Measurements from ENCODE around the gene ZNF415. TPM values are rescaled to one million over a fixed set of nuclear protein-coding genes. Genes with fewer than 3 reads are reported as not detected.

ZNF415 gene
- total RNA-seq, 1 experiment from 2014 or later: not detected

- peaks cover 5% of the 10 kb centered on the region; the same call in 1 of the 2 replicates for H3K79me2 ChIP-seq (ENCODE audit: insufficient read depth, low read length)
- H3K9me3 ChIP-seq (ENCODE audit: control insufficient read depth in 1 of 2, insufficient read depth in 1 of 2, low read depth in 1 of 2, low read length in 2 of 2): no peaks in the 10 kb centered on the region
- ATAC-seq (no peak; the same call in 1 of the 2 replicates), DNase-seq (ENCODE audit: low read depth, low spot score) (no peak)
- no peaks in the 10 kb centered on the region for H4K20me1 ChIP-seq (ENCODE audit: insufficient read depth)
- H3K9ac ChIP-seq (ENCODE audit: low read length): no peak overlapping the region
- intact Hi-C loops (cut with micrococcal nuclease): no loop called here
- POLR2A ChIA-PET: no interaction called here
- H3K4me1 ChIP-seq (ENCODE audit: control insufficient read depth in 1 of 2, insufficient read depth in 2 of 2, low read length in 2 of 2): no peaks in the 10 kb centered on the region
- no peak overlapping the region for H3K4me2 ChIP-seq (ENCODE audit: low read length)
- H3K4me3 ChIP-seq (replicated peaks in 1 of 2; ENCODE audit: low read depth in 1 of 2, low read length in 2 of 2): no peak overlapping the region
- no peak overlapping the region for H3K27ac ChIP-seq (ENCODE audit: low read depth, low read length)
- no peaks in the 10 kb centered on the region for H3K27me3 ChIP-seq (ENCODE audit: insufficient read depth, low read length)
- H3K36me3 ChIP-seq (ENCODE audit: control insufficient read depth in 1 of 2, insufficient read depth in 2 of 2, low read length in 2 of 2): peaks cover 7 to 21% of the 10 kb centered on the region in 2 experiments; a peak in 2 of 4 replicates
- no peak overlapping the region for H2AFZ ChIP-seq (ENCODE audit: low read depth, low read length, poor library complexity, severe bottlenecking)
- CTCF ChIA-PET: no interaction called here
- no peaks in the 10 kb centered on the region for H3K9me2 ChIP-seq (ENCODE audit: insufficient read depth)
- RAD21 ChIA-PET (ENCODE audit: low non-redundant PET in 1 of 2, low total read pairs in 2 of 2, uncharacterized antibody in 2 of 2, unreplicated experiment in 2 of 2): no interaction called here
- no TSS peak for BruUV-seq (replicated peaks)
- TF ChIP-seq ZBTB33 (IDR thresholded peaks at IDR 0.05; ENCODE audit: extremely low read depth, insufficient replicate concordance, low read length) (no peak), ATF3 (IDR thresholded peaks at IDR 0.05) (no peak), ZNF274 (IDR thresholded peaks at IDR 0.05; ENCODE audit: low read depth, low read length) (no peak), JUND (IDR thresholded peaks at IDR 0.05) (no peak), CBX3 (IDR thresholded peaks at IDR 0.05; ENCODE audit: low read depth) (no peak), POLR2A (IDR thresholded peaks at IDR 0.05; ENCODE audit: borderline replicate concordance, extremely low read depth, insufficient read depth, insufficient read length) (no peak), MAX (IDR thresholded peaks at IDR 0.05) (no peak), YY1 (IDR thresholded peaks at IDR 0.05; ENCODE audit: extremely low read depth, insufficient replicate concordance, low read depth, low read length) (no peak), ZFX (IDR thresholded peaks at IDR 0.05) (no peak), SRF (IDR thresholded peaks at IDR 0.05; ENCODE audit: low read depth) (no peak), SP1 (IDR thresholded peaks at IDR 0.05; ENCODE audit: low read depth) (no peak), POLR2AphosphoS5 (IDR thresholded peaks at IDR 0.05; ENCODE audit: low read depth, low read length) (no peak), EZH2 (IDR thresholded peaks at IDR 0.05) (no peak), CEBPB (IDR thresholded peaks at IDR 0.05; ENCODE audit: low read depth) (no peak)
- TF ChIP-seq, protein P1, sequence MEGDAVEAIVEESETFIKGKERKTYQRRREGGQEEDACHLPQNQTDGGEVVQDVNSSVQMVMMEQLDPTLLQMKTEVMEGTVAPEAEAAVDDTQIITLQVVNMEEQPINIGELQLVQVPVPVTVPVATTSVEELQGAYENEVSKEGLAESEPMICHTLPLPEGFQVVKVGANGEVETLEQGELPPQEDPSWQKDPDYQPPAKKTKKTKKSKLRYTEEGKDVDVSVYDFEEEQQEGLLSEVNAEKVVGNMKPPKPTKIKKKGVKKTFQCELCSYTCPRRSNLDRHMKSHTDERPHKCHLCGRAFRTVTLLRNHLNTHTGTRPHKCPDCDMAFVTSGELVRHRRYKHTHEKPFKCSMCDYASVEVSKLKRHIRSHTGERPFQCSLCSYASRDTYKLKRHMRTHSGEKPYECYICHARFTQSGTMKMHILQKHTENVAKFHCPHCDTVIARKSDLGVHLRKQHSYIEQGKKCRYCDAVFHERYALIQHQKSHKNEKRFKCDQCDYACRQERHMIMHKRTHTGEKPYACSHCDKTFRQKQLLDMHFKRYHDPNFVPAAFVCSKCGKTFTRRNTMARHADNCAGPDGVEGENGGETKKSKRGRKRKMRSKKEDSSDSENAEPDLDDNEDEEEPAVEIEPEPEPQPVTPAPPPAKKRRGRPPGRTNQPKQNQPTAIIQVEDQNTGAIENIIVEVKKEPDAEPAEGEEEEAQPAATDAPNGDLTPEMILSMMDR (IDR thresholded peaks at IDR 0.05 in 2 of 3, conservative IDR thresholded peaks at IDR 0.05 in 1 of 3; ENCODE audit: borderline replicate concordance in 1 of 3, insufficient read depth in 1 of 3, low read depth in 2 of 3, low read length in 2 of 3): no peak
Measured at GRCh38 chr19:53091413-53092254, 41.1 kb downstream of the ZNF415 start.

All from HCT116 (cell line).